Loucy (cell line): ENCODE measurements around the gene PARD3B.

Experiments used
- EZH2phosphoT487 ChIP-seq: fragments of 200-600 bp; IDR thresholded peaks from 2 replicates; pipeline ENCODE4 v1.6.1; 2018; ENCODE audit warnings: antibody characterized with exemption, mild to moderate bottlenecking, moderate library complexity, borderline replicate concordance
- TF ChIP-seq, protein P1 (sequence below): fragments of 200-600 bp; sonication (generic); conservative IDR thresholded peaks from 2 replicates; pipeline ENCODE4 v1.5.1; 2014; ENCODE audit warnings: mild to moderate bottlenecking, antibody characterized with exemption, low read length

DNA sequence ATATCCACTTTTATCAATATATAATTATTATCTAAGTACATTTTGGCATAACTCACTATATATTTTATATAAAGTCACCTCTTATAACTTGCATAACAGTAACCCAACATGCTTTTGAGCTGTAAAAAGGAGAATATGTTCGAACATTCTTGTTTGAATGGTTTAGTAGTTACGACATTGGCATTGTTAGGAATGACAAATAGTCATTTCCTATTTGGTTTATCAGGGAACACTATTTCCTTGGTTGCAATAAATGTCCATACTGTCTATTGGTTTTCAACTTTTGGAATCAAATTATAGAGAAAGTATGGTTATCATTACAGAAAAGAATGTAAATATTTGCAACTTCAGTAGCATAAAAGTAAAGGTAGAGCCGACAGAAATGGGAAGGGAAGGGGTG is 124.1 kb downstream of the PARD3B start:
- TF ChIP-seq, protein P1, sequence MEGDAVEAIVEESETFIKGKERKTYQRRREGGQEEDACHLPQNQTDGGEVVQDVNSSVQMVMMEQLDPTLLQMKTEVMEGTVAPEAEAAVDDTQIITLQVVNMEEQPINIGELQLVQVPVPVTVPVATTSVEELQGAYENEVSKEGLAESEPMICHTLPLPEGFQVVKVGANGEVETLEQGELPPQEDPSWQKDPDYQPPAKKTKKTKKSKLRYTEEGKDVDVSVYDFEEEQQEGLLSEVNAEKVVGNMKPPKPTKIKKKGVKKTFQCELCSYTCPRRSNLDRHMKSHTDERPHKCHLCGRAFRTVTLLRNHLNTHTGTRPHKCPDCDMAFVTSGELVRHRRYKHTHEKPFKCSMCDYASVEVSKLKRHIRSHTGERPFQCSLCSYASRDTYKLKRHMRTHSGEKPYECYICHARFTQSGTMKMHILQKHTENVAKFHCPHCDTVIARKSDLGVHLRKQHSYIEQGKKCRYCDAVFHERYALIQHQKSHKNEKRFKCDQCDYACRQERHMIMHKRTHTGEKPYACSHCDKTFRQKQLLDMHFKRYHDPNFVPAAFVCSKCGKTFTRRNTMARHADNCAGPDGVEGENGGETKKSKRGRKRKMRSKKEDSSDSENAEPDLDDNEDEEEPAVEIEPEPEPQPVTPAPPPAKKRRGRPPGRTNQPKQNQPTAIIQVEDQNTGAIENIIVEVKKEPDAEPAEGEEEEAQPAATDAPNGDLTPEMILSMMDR: no peak
- TF ChIP-seq EZH2phosphoT487: no peak
